Type B pancreatic cell (in vitro differentiated cells): ENCODE measurements around the gene MTERF4. TPM values are rescaled to one million over a fixed set of nuclear protein-coding genes. Genes with fewer than 3 reads are reported as not detected.

Experiments
- DNase-seq: peaks from one replicate; pipeline ENCODE4 v3.0.0; 2021; ENCODE audit warnings: mixed read lengths; ENCODE audit not compliant: unreplicated experiment; ENCODE audit errors: extremely low spot score
- H3K27ac Mint-ChIP-seq: 2 replicates; pipeline ENCODE4 v1.8.0; 2021; ENCODE audit warnings: mild to moderate bottlenecking, mixed read lengths
- H3K27me3 Mint-ChIP-seq: 2 replicates; pipeline ENCODE4 v1.8.0; 2021; ENCODE audit warnings: mixed read lengths
- H3K36me3 Mint-ChIP-seq: 2 replicates; pipeline ENCODE4 v1.8.0; 2021; ENCODE audit warnings: mixed read lengths
- H3K4me1 Mint-ChIP-seq: one replicate; pipeline ENCODE4 v1.8.0; 2021; ENCODE audit warnings: mixed read lengths; ENCODE audit not compliant: unreplicated experiment
- H3K4me3 Mint-ChIP-seq: 2 replicates; pipeline ENCODE4 v1.8.0; 2021; ENCODE audit warnings: mild to moderate bottlenecking, mixed read lengths
- H3K9me3 Mint-ChIP-seq: 2 replicates; pipeline ENCODE4 v1.8.0; 2021; ENCODE audit warnings: mixed read lengths
- total RNA-seq: library from RNA; stranded (reverse); gene quantifications from 2 replicates; pipeline ENCODE4 v1.2.1, GENCODE V29; 2021; ENCODE audit warnings: low replicate concordance
- TF ChIP-seq, protein P1 (sequence below): fragments of 200-600 bp; sonication (generic); conservative IDR thresholded peaks from 2 replicates; pipeline ENCODE4 v1.5.0; 2021; ENCODE audit warnings: antibody characterized with exemption, mild to moderate bottlenecking

Gene MTERF4
- total RNA-seq, 1 donor from 2014 or later: 46.3 TPM

DNA sequence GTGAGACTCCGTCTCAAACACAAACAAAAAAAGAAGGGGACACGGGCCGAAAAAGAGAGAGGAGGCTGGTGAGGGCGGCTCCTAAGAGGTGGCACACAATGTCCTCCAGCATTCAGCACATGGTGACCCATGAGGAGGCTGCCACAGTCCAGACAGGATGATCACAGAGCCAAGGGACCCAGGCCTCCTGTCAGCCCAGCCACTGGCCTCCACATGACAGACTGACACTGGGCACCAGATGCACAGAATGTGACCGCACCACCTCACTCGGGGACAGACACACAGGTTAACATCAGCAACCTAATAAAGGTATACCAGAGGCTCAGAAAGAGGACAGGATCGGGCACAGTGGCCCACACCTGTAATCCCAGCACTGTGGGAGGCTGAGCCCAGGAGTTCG, 26.2 kb upstream of the MTERF4 start:
- H3K4me3 Mint-ChIP-seq: no peak overlapping the region
- H3K36me3 Mint-ChIP-seq: peaks cover 8% of the 10 kb centered on the region
- no peak overlapping the region for H3K27ac Mint-ChIP-seq
- H3K4me1 Mint-ChIP-seq: no peaks in the 10 kb centered on the region
- DNase-seq: no peak
- no peaks in the 10 kb centered on the region for H3K27me3 Mint-ChIP-seq
- TF ChIP-seq, protein P1, sequence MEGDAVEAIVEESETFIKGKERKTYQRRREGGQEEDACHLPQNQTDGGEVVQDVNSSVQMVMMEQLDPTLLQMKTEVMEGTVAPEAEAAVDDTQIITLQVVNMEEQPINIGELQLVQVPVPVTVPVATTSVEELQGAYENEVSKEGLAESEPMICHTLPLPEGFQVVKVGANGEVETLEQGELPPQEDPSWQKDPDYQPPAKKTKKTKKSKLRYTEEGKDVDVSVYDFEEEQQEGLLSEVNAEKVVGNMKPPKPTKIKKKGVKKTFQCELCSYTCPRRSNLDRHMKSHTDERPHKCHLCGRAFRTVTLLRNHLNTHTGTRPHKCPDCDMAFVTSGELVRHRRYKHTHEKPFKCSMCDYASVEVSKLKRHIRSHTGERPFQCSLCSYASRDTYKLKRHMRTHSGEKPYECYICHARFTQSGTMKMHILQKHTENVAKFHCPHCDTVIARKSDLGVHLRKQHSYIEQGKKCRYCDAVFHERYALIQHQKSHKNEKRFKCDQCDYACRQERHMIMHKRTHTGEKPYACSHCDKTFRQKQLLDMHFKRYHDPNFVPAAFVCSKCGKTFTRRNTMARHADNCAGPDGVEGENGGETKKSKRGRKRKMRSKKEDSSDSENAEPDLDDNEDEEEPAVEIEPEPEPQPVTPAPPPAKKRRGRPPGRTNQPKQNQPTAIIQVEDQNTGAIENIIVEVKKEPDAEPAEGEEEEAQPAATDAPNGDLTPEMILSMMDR: no peak
- H3K9me3 Mint-ChIP-seq: no peaks in the 10 kb centered on the region

DNA sequence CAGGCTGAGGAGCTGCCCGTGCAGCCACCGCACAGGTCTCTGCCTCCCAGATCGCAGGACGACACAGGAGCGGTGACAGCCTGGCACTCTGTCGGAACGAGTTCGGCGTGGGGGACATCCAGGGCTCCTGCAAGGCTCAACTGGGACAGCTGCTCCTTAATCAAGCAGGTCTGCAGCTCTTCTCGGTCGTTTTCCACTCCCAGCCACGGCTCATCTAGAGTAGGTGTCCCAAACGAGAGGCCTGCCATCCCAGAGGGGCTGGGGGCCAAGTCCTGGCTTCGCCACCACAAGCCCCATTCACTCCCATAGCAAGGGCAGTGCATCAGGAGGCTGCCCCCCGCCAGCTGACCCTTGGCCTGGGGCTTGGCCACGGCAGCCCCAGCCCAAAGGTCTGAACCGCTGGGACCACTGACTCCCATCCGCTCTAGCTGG, 24.7 kb upstream of the MTERF4 start:
- TF ChIP-seq, protein P1: no peak
- Mint-ChIP-seq H3K9me3 (no peaks in the 10 kb centered on the region), H3K4me3 (no peak overlapping the region), H3K27me3 (no peaks in the 10 kb centered on the region), H3K27ac (no peak overlapping the region), H3K36me3 (peaks cover 5% of the 10 kb centered on the region), H3K4me1 (no peaks in the 10 kb centered on the region)
- no peak for DNase-seq

DNA sequence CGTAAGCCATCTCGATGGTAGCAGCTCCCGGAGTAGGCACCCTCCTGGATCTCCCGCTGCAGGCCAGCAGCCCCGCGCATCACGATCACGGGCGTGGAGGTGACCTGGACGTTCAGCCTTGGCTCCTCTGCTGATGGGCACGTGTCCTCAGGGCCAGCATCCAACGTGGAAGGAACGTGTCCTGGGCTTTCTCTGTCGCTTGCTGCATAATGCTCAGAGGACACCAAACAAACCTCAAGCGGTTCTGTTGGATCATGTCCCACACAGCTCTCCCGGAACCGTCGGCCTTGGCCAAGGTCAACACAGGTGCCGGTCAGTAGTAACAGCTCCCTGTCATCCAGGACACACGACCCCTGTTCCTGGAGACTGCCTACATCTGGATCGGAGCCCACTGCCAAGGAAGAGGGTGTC, 24.1 kb upstream of the MTERF4 start:
- Mint-ChIP-seq H3K36me3 (peaks cover 6% of the 10 kb centered on the region), H3K27ac (no peak overlapping the region), H3K9me3 (no peaks in the 10 kb centered on the region), H3K4me1 (no peaks in the 10 kb centered on the region), H3K4me3 (no peak overlapping the region), H3K27me3 (no peaks in the 10 kb centered on the region)
- TF ChIP-seq, protein P1: no peak
- DNase-seq: no peak

DNA sequence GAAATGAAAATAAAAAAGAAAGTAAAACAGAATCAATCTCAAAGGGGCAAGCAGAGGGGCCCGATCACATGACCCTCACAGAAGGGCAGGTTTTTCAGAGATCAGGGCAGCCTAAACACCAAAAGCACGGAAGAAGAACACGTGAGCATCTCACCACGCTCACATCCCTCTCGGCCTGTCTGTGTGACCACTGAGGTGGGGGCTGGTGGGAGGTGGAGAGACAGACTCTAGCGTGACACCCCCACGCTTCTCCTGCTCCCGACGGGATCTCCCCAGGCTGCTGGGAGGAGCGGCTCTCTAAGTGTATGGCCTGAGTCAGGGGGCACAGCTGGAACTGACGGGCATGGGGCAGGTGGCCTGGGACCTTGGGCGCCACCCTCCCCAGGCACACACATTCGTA, 23.5 kb upstream of the MTERF4 start:
- no peaks in the 10 kb centered on the region for H3K4me1 Mint-ChIP-seq
- no peaks in the 10 kb centered on the region for H3K27me3 Mint-ChIP-seq
- no peak overlapping the region for H3K4me3 Mint-ChIP-seq
- no peak overlapping the region for H3K27ac Mint-ChIP-seq
- peaks cover 8% of the 10 kb centered on the region for H3K36me3 Mint-ChIP-seq
- DNase-seq: no peak
- TF ChIP-seq, protein P1: no peak
- H3K9me3 Mint-ChIP-seq: no peaks in the 10 kb centered on the region

DNA sequence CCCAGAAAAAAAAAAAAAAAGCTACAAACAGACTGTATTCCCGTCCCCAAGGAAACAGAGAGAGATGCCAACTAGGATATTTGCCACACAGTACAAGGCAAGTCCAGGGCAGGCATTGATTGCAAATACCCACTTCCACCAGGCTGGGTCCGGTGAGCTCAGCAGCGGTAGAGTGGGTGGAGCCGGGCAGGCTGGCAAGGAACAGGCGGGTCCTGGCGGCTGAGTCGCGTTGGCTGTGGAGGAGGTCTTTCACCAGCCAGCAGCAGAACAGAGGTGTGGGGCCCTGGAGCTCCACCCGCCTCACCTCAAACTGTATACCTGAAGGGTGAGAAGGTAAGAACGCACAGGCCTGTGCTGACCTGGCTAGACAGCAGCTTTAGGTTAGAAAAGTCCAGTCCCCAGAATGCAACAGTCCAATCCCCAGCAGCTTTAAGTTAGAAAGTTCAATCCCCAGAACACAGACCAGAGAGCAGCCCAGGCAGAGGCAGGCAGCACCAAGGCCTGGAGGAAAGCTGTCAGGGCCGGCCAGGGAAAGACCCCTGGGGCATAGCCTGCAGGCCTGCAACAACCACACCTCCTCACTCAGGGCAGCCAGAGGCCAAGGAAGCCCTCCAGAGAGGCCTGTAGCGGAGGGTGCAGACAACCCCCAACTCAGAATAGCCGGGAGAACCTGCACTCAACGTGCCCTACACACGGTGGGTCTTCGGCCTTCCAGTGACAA, 21.9 kb upstream of the MTERF4 start:
- Mint-ChIP-seq H3K36me3 (peaks cover 6% of the 10 kb centered on the region), H3K27ac (no peak overlapping the region), H3K4me1 (no peaks in the 10 kb centered on the region), H3K9me3 (no peaks in the 10 kb centered on the region), H3K4me3 (no peak overlapping the region), H3K27me3 (no peaks in the 10 kb centered on the region)
- DNase-seq: no peak
- TF ChIP-seq, protein P1: no peak
